OCI-LY1 (cell line): ENCODE data around the gene UGT1A10.

Experiments used
- H2AFZ ChIP-seq: fragments of 200-600 bp; sonication (generic), shearing (Covaris generic); 2 replicates; pipeline ENCODE4 v1.6.0; 2014; ENCODE audit warnings: antibody characterized with exemption, mild to moderate bottlenecking, low read length
- H3F3A ChIP-seq: fragments of 200-600 bp; sonication (generic), shearing (Covaris generic); 2 replicates; pipeline ENCODE4 v1.6.0; 2014; ENCODE audit warnings: mild to moderate bottlenecking, antibody characterized with exemption, low read length, moderate library complexity; ENCODE audit not compliant: insufficient read depth
- H3K27ac ChIP-seq: fragments of 200-600 bp; sonication (generic); 2 replicates; pipeline ENCODE4 v1.5.1; 2014; ENCODE audit warnings: low read length, mixed run types, mild to moderate bottlenecking, low read depth; ENCODE audit not compliant: poor library complexity, severe bottlenecking
- H3K27me3 ChIP-seq: fragments of 200-600 bp; sonication (generic); 2 replicates; pipeline ENCODE4 v1.6.0; 2014; ENCODE audit warnings: antibody characterized with exemption, mild to moderate bottlenecking, low read length, moderate library complexity; ENCODE audit not compliant: insufficient read depth
- H3K36me3 ChIP-seq: fragments of 200-600 bp; sonication (generic); 2 replicates; pipeline ENCODE4 v1.6.1; 2014; ENCODE audit warnings: mild to moderate bottlenecking, antibody characterized with exemption, low read length, moderate library complexity, mixed read lengths; ENCODE audit not compliant: insufficient read depth
- H3K4me1 ChIP-seq: fragments of 200-600 bp; sonication (generic); 2 replicates; pipeline ENCODE4 v1.5.1; 2014; ENCODE audit warnings: mild to moderate bottlenecking, low read length, moderate library complexity; ENCODE audit not compliant: insufficient read depth, severe bottlenecking
- H3K4me2 ChIP-seq: fragments of 200-600 bp; sonication (generic), shearing (Covaris generic); 2 replicates; pipeline ENCODE4 v1.6.1; 2014; ENCODE audit warnings: low read length
- H3K4me3 ChIP-seq: fragments of 200-600 bp; sonication (generic); 2 replicates; pipeline ENCODE4 v1.5.1; 2014; ENCODE audit warnings: low read length, low read depth, mild to moderate bottlenecking, mixed read lengths; ENCODE audit not compliant: poor library complexity, severe bottlenecking
- H3K79me2 ChIP-seq: fragments of 200-600 bp; shearing (Covaris generic); 2 replicates; pipeline ENCODE4 v1.6.1; 2016; ENCODE audit warnings: mixed run types, low read length, mixed read lengths; ENCODE audit not compliant: insufficient read depth
- H3K9ac ChIP-seq: fragments of 200-600 bp; sonication (generic), shearing (Covaris generic); 2 replicates; pipeline ENCODE4 v1.6.1; 2014; ENCODE audit warnings: mild to moderate bottlenecking, low read length, mixed read lengths
- H3K9me2 ChIP-seq: fragments of 200-600 bp; sonication (generic), shearing (Covaris generic); 2 replicates; pipeline ENCODE4 v1.6.1; 2014; ENCODE audit warnings: low read depth, mild to moderate bottlenecking, low read length, mixed read lengths
- H3K9me3 ChIP-seq: fragments of 200-600 bp; shearing (Covaris generic); 2 replicates; pipeline ENCODE4 v1.6.1; 2014; ENCODE audit warnings: low read length, mixed read lengths
- H4K20me1 ChIP-seq: fragments of 200-600 bp; sonication (generic), shearing (Covaris generic); 2 replicates; pipeline ENCODE4 v1.6.0; 2016; ENCODE audit warnings: mild to moderate bottlenecking, low read length; ENCODE audit not compliant: insufficient read depth
- CTCF ChIP-seq: fragments of 200-600 bp; sonication (generic), shearing (Covaris generic); IDR thresholded peaks from 2 replicates; pipeline ENCODE4 v1.5.1; 2017; ENCODE audit warnings: mild to moderate bottlenecking, antibody characterized with exemption, low read length, moderate library complexity, mixed read lengths
- EZH2 ChIP-seq: fragments of 200-600 bp; sonication (generic), shearing (Covaris generic); IDR thresholded peaks from 2 replicates; pipeline ENCODE4 v1.8.0; 2017; ENCODE audit warnings: borderline replicate concordance, mixed run types, mild to moderate bottlenecking, antibody characterized with exemption, low read length, moderate library complexity, mixed read lengths

UGT1A10 gene

DNA sequence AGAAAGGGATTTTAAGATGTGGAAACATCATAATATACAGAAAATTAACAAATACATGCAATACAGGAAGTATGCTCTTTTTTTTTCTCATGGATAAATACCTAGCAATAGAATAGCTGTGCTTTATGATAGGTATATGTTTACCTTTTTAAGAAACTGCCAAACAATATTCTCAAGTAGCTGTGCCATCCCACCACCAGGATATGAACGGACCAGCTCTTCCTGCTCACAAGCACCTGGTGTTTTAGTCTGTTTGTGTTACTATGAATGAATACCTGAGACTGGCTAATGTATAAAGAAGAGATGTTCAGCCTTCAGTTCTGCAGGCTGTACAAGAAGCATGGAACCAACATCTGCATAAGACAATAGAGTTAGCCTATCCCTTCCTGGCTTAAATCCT is 38.7 kb upstream of the UGT1A10 start:
- no peaks in the 10 kb centered on the region for H3K79me2 ChIP-seq
- no peaks in the 10 kb centered on the region for H3K9me2 ChIP-seq
- peaks cover 11% of the 10 kb centered on the region for H3K4me1 ChIP-seq
- no peaks in the 10 kb centered on the region for H3K36me3 ChIP-seq
- 0 out of 2 replicates have a peak, but pooled peaks cover 2% of the 10 kb centered on the region for H3K9me3 ChIP-seq
- no peak overlapping the region for H2AFZ ChIP-seq
- H3K9ac ChIP-seq = no peak overlapping the region
- no peaks in the 10 kb centered on the region for H3K27me3 ChIP-seq
- H3K4me2 ChIP-seq = no peak overlapping the region
- H4K20me1 ChIP-seq = no peaks in the 10 kb centered on the region
- H3F3A ChIP-seq = no peaks in the 10 kb centered on the region
- TF ChIP-seq EZH2 (no peak), CTCF (no peak)
- no peak overlapping the region for H3K4me3 ChIP-seq
- H3K27ac ChIP-seq = no peak overlapping the region

DNA sequence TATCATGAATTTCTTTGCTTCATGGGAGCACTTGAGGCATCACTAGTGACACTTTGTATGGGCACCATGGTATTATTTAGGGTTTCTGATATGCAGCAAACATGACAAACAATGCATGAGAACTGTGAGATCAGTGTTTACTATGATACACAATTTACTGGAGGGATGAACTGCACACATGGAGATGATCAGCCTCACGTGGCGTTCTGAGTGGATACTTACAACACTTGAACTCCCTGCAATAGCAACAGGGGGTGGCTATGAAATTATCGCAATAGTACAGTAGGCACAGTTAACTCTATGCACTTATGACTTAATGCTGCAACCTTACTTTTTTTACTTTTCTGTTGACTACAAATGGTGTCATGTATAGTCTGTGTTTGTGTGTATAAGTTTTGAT is 37.3 kb upstream of the UGT1A10 start:
- TF ChIP-seq CTCF (no peak), EZH2 (no peak)
- no peak overlapping the region for H3K4me2 ChIP-seq

DNA sequence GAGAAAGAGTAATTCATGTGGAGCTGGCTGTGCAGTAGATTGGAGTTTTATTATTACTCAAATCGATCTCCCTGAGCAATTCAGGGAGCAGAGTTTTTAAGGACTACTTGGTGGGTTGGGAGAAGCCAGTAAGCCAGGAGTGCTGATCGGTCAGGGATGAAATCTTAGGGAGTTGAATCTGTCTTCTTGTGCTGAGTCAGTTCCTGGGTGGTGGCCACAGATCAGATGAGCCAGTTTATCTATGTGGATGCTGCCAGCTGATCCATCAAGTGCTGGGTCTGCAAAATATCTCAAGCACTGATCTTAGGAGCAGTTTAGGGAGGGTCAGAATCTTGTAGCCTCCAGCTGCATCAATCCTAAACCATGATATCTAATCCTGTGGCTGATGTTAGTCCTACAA is 35.9 kb upstream of the UGT1A10 start:
- H3K4me1 ChIP-seq = no peaks in the 10 kb centered on the region
- no peak overlapping the region for H3K4me2 ChIP-seq

More for the DNA sequence above, 37.3 kb upstream of the UGT1A10 start:
- Histone ChIP-seq H3K27ac (no peak overlapping the region), H3K9ac (no peak overlapping the region), H3K79me2 (no peaks in the 10 kb centered on the region), H3K9me3 (0 out of 2 replicates have a peak, but pooled peaks cover 2% of the 10 kb centered on the region), H3K4me3 (no peak overlapping the region), H3K36me3 (no peaks in the 10 kb centered on the region), H3F3A (no peaks in the 10 kb centered on the region), H3K27me3 (no peaks in the 10 kb centered on the region), H3K4me1 (no peaks in the 10 kb centered on the region), H2AFZ (no peak overlapping the region), H4K20me1 (no peaks in the 10 kb centered on the region), H3K9me2 (no peaks in the 10 kb centered on the region)

DNA sequence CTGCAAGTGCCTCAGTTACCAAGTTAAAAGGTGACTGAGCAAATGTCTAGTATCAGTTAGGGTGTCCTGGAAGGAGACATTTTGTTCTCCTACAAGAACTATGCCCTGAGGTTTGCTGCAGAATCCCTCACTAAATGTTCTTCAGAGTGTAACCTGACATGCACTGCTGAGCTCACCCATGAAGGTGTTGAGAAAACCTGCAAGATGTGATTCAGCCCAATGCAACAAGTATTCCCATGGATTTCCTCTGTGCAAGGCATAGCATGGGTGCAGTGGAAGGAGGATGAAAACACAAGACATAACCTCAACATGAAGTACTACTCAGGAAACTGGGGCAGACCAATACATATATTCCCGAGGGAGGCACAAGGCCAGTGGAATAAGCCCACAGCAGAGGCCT is 34.2 kb upstream of the UGT1A10 start:
- no peak overlapping the region for H2AFZ ChIP-seq
- no peak overlapping the region for H3K9ac ChIP-seq
- H3K36me3 ChIP-seq = no peaks in the 10 kb centered on the region
- no peaks in the 10 kb centered on the region for H3K4me1 ChIP-seq
- H3K4me3 ChIP-seq = no peak overlapping the region
- no peaks in the 10 kb centered on the region for H3K9me2 ChIP-seq
- H3F3A ChIP-seq = no peaks in the 10 kb centered on the region
- no peak overlapping the region for H3K4me2 ChIP-seq
- TF ChIP-seq CTCF (no peak), EZH2 (no peak)
- no peaks in the 10 kb centered on the region for H4K20me1 ChIP-seq
- 0 out of 2 replicates have a peak, but pooled peaks cover 2% of the 10 kb centered on the region for H3K9me3 ChIP-seq
- no peaks in the 10 kb centered on the region for H3K79me2 ChIP-seq
- H3K27ac ChIP-seq = no peak overlapping the region
- H3K27me3 ChIP-seq = no peaks in the 10 kb centered on the region

More for the DNA sequence above, 35.9 kb upstream of the UGT1A10 start:
- Histone ChIP-seq H3K79me2 (no peaks in the 10 kb centered on the region), H3K9me2 (no peaks in the 10 kb centered on the region), H3K27ac (no peak overlapping the region), H3K9me3 (0 out of 2 replicates have a peak, but pooled peaks cover 2% of the 10 kb centered on the region), H3K4me3 (no peak overlapping the region), H3K36me3 (no peaks in the 10 kb centered on the region), H2AFZ (no peak overlapping the region), H4K20me1 (no peaks in the 10 kb centered on the region), H3K9ac (no peak overlapping the region), H3K27me3 (no peaks in the 10 kb centered on the region), H3F3A (no peaks in the 10 kb centered on the region)
- no peak for TF ChIP-seq EZH2
